Endodermal cell (in vitro differentiated cells): ENCODE results near the gene COL4A2. TPM values are rescaled to one million over a fixed set of nuclear protein-coding genes. Genes with fewer than 3 reads are reported as not detected.
"Not testable (repeated sequence)": the region's sequence is repeated elsewhere in the genome, so short reads cannot be mapped to it uniquely, and the experiment has no call there.

Source experiments
- DNase-seq: peaks from one replicate; pipeline ENCODE4 v3.0.0-alpha.2; 2017
- H3K27ac ChIP-seq: 2 replicates; pipeline ENCODE4 v1.5.1; 2013; ENCODE audit warnings: mild to moderate bottlenecking, low read depth, low read length, moderate library complexity
- H3K27me3 ChIP-seq: 2 replicates; pipeline ENCODE4 v1.6.1; 2013; ENCODE audit warnings: mild to moderate bottlenecking, low read length, moderate library complexity; ENCODE audit not compliant: insufficient read depth, control insufficient read depth, poor library complexity, severe bottlenecking
- H3K36me3 ChIP-seq: 2 replicates; pipeline ENCODE4 v1.7.0; 2013; ENCODE audit warnings: mild to moderate bottlenecking, low read length, moderate library complexity; ENCODE audit not compliant: control insufficient read depth, insufficient read depth
- H3K4me1 ChIP-seq: one replicate; pipeline ENCODE4 v1.7.0; 2013; ENCODE audit warnings: low read length; ENCODE audit not compliant: control insufficient read depth, insufficient read depth
- H3K4me3 ChIP-seq: 2 replicates; pipeline ENCODE4 v1.5.1; 2013; ENCODE audit warnings: mild to moderate bottlenecking, low read length, moderate library complexity
- H3K9ac ChIP-seq: 2 replicates; pipeline ENCODE4 v1.6.1; 2013; ENCODE audit warnings: mild to moderate bottlenecking, low read length, moderate library complexity; ENCODE audit not compliant: poor library complexity, severe bottlenecking; ENCODE audit errors: extremely low read depth
- H3K9me3 ChIP-seq: 2 replicates; pipeline ENCODE4 v1.6.1; 2013; ENCODE audit warnings: mild to moderate bottlenecking, low read length, moderate library complexity; ENCODE audit not compliant: control insufficient read depth
- H3K27ac Mint-ChIP-seq: 2 replicates; pipeline ENCODE4 v1.8.0; 2020; ENCODE audit warnings: mixed read lengths
- H3K27me3 Mint-ChIP-seq: 2 replicates; pipeline ENCODE4 v1.8.0; 2021; ENCODE audit warnings: mild to moderate bottlenecking, mixed read lengths; ENCODE audit not compliant: insufficient read depth
- H3K36me3 Mint-ChIP-seq: 2 replicates; pipeline ENCODE4 v1.8.0; 2020; ENCODE audit warnings: low read depth, mixed read lengths
- H3K4me1 Mint-ChIP-seq: 2 replicates; pipeline ENCODE4 v1.8.0; 2020; ENCODE audit warnings: mixed read lengths
- H3K4me3 Mint-ChIP-seq: 2 replicates; pipeline ENCODE4 v1.8.0; 2020; ENCODE audit warnings: mild to moderate bottlenecking, moderate library complexity, mixed read lengths
- H3K9me3 Mint-ChIP-seq: 2 replicates; pipeline ENCODE4 v1.8.0; 2020; ENCODE audit warnings: mild to moderate bottlenecking, mixed read lengths
- CTCF ChIP-seq: fragments of 200-600 bp; sonication (generic); conservative IDR thresholded peaks from 2 replicates; pipeline ENCODE4 v1.5.0; 2021; ENCODE audit warnings: antibody characterized with exemption, mild to moderate bottlenecking
- WGBS, 2 experiments: methylation state at CpG; one replicate each; pipeline versions ENCODE4 v1.1.5 to v1.1.7; 2013; ENCODE audit warnings: missing lambda C conversion rate in 2 of 2, mixed read lengths in 1 of 2; ENCODE audit not compliant: insufficient coverage in 1 of 2, insufficient read length in 1 of 2; 5-methylcytosine and 5-hydroxymethylcytosine counted together
- total RNA-seq, 2 donors: library from RNA; stranded (reverse); fragmentation: NEBNext Ultra II Directional in 1 of 2; extraction: Animal tissue kit (Norgen Biotek cat#: 25700) in 1 of 2; gene quantifications; 2 replicates in 1 of 2; 3 replicates in 1 of 2; pipeline ENCODE4 v1.2.1, GENCODE V29; 2021

The COL4A2 gene
- total RNA-seq, 2 donors from 2014 or later, result 388 to 398 TPM

GRCh38 chr13:110450941-110451730, 144.1 kb downstream of the COL4A2 start:
- no peak overlapping the region for H3K4me3 Mint-ChIP-seq
- Histone ChIP-seq H3K9ac (no peak overlapping the region), H3K27me3 (no peaks in the 10 kb centered on the region), H3K27ac (no peak overlapping the region), H3K9me3 (no peaks in the 10 kb centered on the region), H3K4me1 (no peaks in the 10 kb centered on the region), H3K36me3 (peaks cover 79% of the 10 kb centered on the region), H3K4me3 (no peak overlapping the region)
- WGBS, 2 experiments, result 92 to 96% methylated on average over 7 to 12 of the region's 12 CpGs
- H3K27ac Mint-ChIP-seq, result no peak overlapping the region
- peaks cover 18% of the 10 kb centered on the region for H3K4me1 Mint-ChIP-seq
- no peaks in the 10 kb centered on the region for H3K9me3 Mint-ChIP-seq
- DNase-seq, result no peak
- peaks cover 57% of the 10 kb centered on the region for H3K36me3 Mint-ChIP-seq
- no peak for TF ChIP-seq CTCF
- H3K27me3 Mint-ChIP-seq, result no peaks in the 10 kb centered on the region

- H3K9ac ChIP-seq, H3K27me3 Mint-ChIP-seq, DNase-seq, H3K9me3 ChIP-seq, H3K27me3 ChIP-seq, H3K4me1 ChIP-seq, H3K4me3 Mint-ChIP-seq, H3K4me3 ChIP-seq, H3K9me3 Mint-ChIP-seq, H3K27ac ChIP-seq, H3K27ac Mint-ChIP-seq: not testable (repeated sequence)
- Mint-ChIP-seq H3K36me3 (peaks cover 46% of the 10 kb centered on the region), H3K4me1 (peaks cover 15% of the 10 kb centered on the region)
- WGBS, 2 experiments, result 86 to 93% methylated on average over 11 of the region's 11 CpGs
- peaks cover 77% of the 10 kb centered on the region for H3K36me3 ChIP-seq
These were observed 146.0 kb downstream of the COL4A2 start for GRCh38 chr13:110453091-110453490.

- Mint-ChIP-seq H3K36me3 (peaks cover 45% of the 10 kb centered on the region), H3K4me1 (peaks cover 15% of the 10 kb centered on the region), H3K27me3 (no peaks in the 10 kb centered on the region), H3K27ac (no peak overlapping the region), H3K4me3 (no peak overlapping the region), H3K9me3 (no peaks in the 10 kb centered on the region)
- TF ChIP-seq CTCF, result no peak
- Histone ChIP-seq H3K27ac (peak overlapping the region; percentile 36), H3K9ac (no peak overlapping the region), H3K4me1 (no peaks in the 10 kb centered on the region), H3K27me3 (no peaks in the 10 kb centered on the region), H3K36me3 (peaks cover 77% of the 10 kb centered on the region), H3K4me3 (no peak overlapping the region), H3K9me3 (no peaks in the 10 kb centered on the region)
- WGBS, 2 experiments, result 83 to 86% methylated on average over 1 to 2 of the region's 2 CpGs
- DNase-seq, result no peak
These were observed 146.7 kb downstream of the COL4A2 start for GRCh38 chr13:110453797-110454196.
